Subcutaneous adipose tissue (tissue), 4 donors: ENCODE data around the gene FBXO21. TPM values are rescaled to one million over a fixed set of nuclear protein-coding genes. Genes with fewer than 3 reads are reported as not detected.

Experiments
- total RNA-seq, 4 donors: library from RNA; depleted of rRNA; stranded (reverse); fragments of >200 nt; gene quantifications; one replicate each; pipeline ENCODE4 v1.1.0, GENCODE V29; 2016
- TF ChIP-seq, protein P1 (sequence below): fragments of 450-650 bp; IDR thresholded peaks from one replicate; pipeline ENCODE4 v1.5.1; 2016; ENCODE audit warnings: low read depth, mild to moderate bottlenecking, control low read depth, antibody characterized with exemption, moderate library complexity

Gene FBXO21, protein sequence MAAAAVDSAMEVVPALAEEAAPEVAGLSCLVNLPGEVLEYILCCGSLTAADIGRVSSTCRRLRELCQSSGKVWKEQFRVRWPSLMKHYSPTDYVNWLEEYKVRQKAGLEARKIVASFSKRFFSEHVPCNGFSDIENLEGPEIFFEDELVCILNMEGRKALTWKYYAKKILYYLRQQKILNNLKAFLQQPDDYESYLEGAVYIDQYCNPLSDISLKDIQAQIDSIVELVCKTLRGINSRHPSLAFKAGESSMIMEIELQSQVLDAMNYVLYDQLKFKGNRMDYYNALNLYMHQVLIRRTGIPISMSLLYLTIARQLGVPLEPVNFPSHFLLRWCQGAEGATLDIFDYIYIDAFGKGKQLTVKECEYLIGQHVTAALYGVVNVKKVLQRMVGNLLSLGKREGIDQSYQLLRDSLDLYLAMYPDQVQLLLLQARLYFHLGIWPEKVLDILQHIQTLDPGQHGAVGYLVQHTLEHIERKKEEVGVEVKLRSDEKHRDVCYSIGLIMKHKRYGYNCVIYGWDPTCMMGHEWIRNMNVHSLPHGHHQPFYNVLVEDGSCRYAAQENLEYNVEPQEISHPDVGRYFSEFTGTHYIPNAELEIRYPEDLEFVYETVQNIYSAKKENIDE
- total RNA-seq = 10 to 100 TPM; 23.8 to 71.4 (median 30.8) TPM

DNA sequence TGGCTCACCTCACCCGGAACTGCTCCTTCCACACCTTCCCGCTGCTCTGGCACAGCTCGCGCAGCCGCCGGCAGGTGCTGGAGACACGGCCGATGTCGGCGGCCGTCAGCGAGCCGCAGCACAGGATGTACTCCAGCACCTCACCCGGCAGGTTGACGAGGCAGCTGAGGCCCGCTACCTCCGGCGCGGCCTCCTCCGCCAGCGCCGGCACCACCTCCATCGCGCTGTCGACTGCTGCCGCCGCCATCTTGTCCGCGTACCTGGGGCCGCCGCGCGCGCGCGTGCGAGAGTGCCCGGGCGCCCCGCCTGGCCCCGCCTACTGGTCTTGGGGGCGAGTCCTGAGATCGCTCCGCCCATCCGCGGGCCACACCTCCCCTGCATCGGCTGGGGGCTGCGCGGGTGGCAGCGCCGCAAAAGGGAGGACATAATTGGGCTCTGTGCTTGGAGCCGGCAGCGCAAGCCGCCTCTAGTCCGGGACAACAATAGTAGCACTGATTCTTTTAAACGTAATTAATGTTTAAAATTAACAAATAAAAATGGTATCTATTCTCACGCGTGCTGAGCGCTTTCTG, at the start of gene FBXO21:
TSS of gene FBXO21 (minus strand) at position 261 of the 572 bp plus-strand sequence. CDS start at position 247, 14 bp downstream.
- TF ChIP-seq, protein P1, sequence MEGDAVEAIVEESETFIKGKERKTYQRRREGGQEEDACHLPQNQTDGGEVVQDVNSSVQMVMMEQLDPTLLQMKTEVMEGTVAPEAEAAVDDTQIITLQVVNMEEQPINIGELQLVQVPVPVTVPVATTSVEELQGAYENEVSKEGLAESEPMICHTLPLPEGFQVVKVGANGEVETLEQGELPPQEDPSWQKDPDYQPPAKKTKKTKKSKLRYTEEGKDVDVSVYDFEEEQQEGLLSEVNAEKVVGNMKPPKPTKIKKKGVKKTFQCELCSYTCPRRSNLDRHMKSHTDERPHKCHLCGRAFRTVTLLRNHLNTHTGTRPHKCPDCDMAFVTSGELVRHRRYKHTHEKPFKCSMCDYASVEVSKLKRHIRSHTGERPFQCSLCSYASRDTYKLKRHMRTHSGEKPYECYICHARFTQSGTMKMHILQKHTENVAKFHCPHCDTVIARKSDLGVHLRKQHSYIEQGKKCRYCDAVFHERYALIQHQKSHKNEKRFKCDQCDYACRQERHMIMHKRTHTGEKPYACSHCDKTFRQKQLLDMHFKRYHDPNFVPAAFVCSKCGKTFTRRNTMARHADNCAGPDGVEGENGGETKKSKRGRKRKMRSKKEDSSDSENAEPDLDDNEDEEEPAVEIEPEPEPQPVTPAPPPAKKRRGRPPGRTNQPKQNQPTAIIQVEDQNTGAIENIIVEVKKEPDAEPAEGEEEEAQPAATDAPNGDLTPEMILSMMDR = no peak

DNA sequence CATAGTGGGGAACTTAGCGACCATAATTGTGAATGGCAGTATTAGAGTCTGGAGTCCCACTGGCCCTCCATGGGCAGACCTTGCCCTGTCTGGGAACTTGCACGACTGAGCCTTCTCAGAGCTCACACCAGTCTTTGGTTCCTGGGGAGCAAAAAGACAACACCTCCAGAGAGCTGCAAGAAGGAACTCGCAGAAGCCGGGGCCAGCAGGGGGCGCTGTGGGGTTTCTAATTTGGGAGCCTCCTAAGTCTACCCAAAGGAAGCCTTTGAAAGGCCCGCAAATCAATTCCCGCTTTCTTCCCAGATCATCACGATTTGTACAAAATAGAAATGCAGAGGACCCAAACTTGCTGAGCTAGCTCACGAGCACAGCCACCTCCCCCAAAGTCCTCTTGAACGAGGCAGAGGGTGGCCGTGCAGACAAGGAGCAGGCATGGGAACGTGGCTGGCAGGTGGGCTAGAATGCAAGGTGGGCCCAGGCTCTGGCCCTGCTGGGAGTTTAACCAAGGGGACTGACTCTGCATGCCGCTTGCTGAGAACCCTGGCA, 46.3 kb upstream of the FBXO21 start:
- TF ChIP-seq, protein P1 = no peak

DNA sequence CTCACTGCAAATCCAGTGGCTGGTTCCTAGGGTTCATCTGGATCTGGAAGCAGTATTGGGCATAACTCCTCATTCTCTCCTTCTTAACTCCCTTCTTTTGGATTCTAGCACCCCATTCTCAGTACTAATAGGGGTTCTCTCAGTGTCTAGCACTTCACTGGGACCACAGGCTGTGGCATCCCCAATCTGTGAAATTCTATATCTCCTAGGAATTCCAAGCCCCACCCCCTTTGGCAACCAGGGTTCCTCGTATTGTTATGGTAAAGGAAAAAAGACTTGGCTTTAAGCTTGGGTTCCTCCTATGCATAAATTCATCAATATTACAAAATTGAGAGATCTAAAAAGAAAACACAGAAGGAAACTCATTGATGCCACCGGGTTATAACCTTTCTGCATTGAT, 45.0 kb upstream of the FBXO21 start:
- TF ChIP-seq, protein P1 = no peak

DNA sequence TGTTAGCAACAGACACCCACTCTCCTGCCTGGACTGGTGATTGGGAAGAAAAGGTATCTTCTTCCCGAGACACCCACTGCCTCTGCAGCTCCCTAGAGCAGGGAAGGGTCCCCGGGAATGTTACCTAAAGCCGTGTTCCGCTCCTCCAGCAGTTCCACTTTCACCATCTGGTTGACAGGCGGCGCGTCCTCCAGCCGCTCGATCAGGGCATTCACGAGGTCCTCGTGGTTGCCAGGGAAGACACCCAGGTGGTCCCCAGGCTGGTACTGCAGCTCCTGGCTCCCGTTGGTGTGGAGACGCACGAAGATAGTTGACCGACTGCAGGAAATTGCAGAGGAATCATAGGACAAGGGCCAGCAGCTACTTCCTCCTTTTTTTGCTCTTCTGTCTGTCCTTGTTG, 44.2 kb upstream of the FBXO21 start:
- TF ChIP-seq, protein P1 = no peak

DNA sequence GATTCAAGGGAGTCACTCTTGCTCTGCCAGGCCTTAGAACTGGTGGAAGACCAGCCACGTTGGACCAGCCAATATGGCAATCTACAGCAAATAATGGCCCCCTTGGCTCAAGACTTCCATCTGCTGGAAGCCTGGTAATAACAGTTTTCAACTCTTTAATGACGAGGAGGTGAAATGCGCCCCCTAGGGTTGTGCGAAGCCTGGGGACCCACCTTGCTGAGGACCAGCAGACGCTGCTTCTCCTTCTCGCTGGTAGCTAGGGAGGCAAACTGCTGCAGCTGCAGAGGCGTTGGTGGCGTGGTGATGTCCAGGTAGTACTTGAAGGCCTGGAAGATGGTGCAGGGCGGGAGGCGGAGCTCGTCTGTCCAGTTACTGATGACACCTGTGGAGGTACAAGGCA, 41.5 kb upstream of the FBXO21 start:
- TF ChIP-seq, protein P1 = no peak

DNA sequence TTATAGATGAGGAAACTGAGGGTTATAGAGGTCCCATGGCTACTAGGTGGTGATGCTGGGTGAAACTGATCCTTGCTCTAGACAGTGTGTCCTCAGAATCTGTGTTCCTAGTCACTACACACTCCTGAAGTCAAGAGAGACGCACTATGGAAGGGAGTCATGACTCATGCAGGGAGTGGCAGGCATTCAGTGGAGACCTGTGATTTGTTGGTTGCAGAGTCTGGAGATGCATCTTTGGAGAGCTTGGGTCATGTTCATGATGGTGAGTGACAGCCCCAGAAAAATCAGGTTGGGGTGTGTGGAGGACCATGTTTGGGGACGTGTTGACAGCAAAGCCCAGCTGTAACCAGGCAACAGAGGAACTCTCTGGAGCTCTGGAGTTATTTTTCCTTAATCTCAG, 38.0 kb upstream of the FBXO21 start:
- TF ChIP-seq, protein P1 = no peak

DNA sequence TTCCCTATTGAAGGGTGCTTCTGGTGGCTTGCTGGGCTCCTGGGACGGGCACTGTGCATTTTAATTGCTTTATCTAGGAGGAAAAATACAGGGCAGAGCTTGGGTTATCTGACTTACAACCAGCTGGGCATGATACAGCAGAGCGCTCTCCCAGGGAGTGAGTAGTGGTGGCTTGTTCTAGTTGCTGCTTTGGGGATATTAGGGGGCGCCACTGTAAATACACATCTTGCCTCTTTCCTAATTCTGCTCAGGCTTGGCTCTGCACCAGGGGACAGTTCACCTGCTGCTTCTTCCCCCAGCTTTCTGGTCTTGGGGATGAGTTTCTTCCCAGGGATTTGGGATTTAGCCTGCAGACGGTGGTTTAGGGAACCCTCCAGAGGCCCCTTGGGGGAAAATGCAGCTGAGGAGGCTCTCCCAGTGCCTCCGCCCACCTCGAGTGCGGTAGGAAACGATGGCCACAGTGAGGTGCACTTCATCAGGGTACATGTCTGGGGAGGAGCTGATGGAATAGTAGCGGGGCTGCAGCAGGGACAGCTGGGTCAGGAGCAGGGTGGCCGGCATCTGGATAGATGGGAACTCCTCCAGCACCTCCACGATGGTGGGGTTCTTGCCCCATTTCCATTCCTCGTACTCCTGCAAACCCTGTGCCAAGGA, 36.9 kb upstream of the FBXO21 start:
- TF ChIP-seq, protein P1 = no peak
